SK-N-SH (cell line): ENCODE results near the gene PSD2.

Experiments
- EP300 ChIP-seq, 2 experiments: IDR thresholded peaks; 2 replicates each; pipeline versions ENCODE4 v1.4.0 to v1.6.1; 2012; ENCODE audit warnings: borderline replicate concordance in 1 of 2, low read depth in 1 of 2, low read length in 1 of 2
- REST ChIP-seq: IDR thresholded peaks from 2 replicates; pipeline ENCODE4 v1.6.1; 2012; ENCODE audit warnings: mild to moderate bottlenecking, low read depth, low read length, moderate library complexity
- SIN3A ChIP-seq: IDR thresholded peaks from 2 replicates; pipeline ENCODE4 v1.6.1; 2012; ENCODE audit warnings: low read depth, mild to moderate bottlenecking, low read length, moderate library complexity, borderline replicate concordance

DNA sequence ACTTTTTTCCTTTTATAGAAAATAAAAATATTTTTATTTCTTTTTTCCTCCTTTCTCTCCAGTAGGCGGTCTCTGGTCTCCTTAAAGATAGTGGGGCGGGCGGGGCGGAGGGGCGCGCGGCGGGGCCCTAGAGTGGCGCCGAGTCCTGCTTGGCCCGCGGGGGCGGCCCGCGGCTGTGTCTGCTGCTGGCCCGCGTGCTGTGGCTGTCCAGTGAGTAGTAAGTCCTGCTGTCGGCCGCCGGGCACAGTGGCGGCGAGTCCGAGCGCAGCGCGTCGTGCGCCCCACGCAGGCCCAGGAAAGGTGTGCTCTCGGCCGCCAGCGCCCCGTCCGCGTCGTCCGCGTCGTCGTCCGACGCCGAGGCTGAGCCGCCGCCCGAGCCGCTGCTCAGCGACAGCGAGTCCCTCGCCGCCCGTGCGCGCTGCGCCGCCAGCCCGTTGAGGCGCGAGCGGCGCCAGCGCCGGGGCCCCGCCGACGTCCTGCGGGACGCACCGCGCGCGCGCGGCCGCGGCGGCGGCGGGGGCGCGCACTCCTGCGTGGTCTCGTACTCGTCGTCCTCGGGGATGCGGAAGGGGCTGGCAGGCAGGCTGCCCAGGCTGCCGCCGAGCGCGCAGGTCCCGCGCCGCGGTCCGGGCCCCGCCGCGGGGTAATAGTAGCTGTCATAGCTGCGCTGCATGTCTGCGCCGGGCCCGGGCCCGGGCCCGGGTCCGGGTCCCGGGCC, 52.3 kb downstream of the PSD2 start:
- TF ChIP-seq SIN3A, result no peak
- no peak for TF ChIP-seq EP300 (IDR thresholded peaks at IDR 0.05; ENCODE audit: borderline replicate concordance in 1 of 2, low read depth in 1 of 2, low read length in 1 of 2)
- TF ChIP-seq REST, result no peak
